ENCODE data around the gene TDRD12. TPM values are rescaled to one million over a fixed set of nuclear protein-coding genes. Genes with fewer than 3 reads are reported as not detected.
"Not testable (repeated sequence)": the region's sequence is repeated elsewhere in the genome, so short reads cannot be mapped to it uniquely, and the experiment has no call there.

Gene TDRD12
- polyA plus RNA-seq, 3 donors = 0.05 TPM; not detected in 2

GRCh38 chr19:32694851-32695250 is 24.7 kb upstream of the TDRD12 start:
- Histone ChIP-seq H3K79me2 (ENCODE audit: insufficient read depth, low read length) (peaks cover 68% of the 10 kb centered on the region), H4K20me1 (ENCODE audit: insufficient read depth, low read length) (peaks cover 53% of the 10 kb centered on the region), H3K4me3 (replicated peaks in 1 of 3; ENCODE audit: low read depth in 2 of 3, low read length in 3 of 3) (peak overlapping the region in 1 of 3 experiments; percentile 82), H3K4me2 (replicated peaks; ENCODE audit: extremely low read depth, low read length, poor library complexity, severe bottlenecking) (peak overlapping the region; percentile 15), H3K27ac (ENCODE audit: low read depth in 1 of 2, low read length in 2 of 2) (peak overlapping the region in 1 of 2 donors; percentile 74), H3K36me3 (replicated peaks in 1 of 2; ENCODE audit: control insufficient read depth in 1 of 2, insufficient read depth in 2 of 2, low read length in 2 of 2) (peaks cover 11 to 26% of the 10 kb centered on the region in 2 donors), H3K4me1 (ENCODE audit: control insufficient read depth in 1 of 2, insufficient read depth in 2 of 2, low read length in 2 of 2) (peaks cover 62 to 67% of the 10 kb centered on the region in 2 donors)
- Mint-ChIP-seq H3K36me3 (peaks cover 25 to 35% of the 10 kb centered on the region in 2 donors), H3K9me3 (peaks cover 3 to 16% (median 7%) of the 10 kb centered on the region in 7 donors), H3K4me1 (peaks cover 71% of the 10 kb centered on the region), H3K4me3 (peak overlapping the region in 1 of 2 donors; percentile 77), H3K27ac (peak overlapping the region; percentile 37 to 93 (median 68))
- not testable (repeated sequence) for H3K27me3 ChIP-seq (ENCODE audit: control insufficient read depth in 2 of 2, insufficient read depth in 2 of 2, low read length in 2 of 2); H3K9ac ChIP-seq (ENCODE audit: insufficient read depth, low read length, poor library complexity, severe bottlenecking); DNase-seq; H3K27me3 Mint-ChIP-seq (ENCODE audit: low read depth in 3 of 3); H3K9me3 ChIP-seq (replicated peaks in 1 of 2; ENCODE audit: control insufficient read depth in 1 of 2, insufficient read depth in 1 of 2, low read length in 2 of 2); H2AFZ ChIP-seq (ENCODE audit: insufficient read depth, low read depth, low read length, poor library complexity, severe bottlenecking)
- no CpG with 5 or more reads among the region's 2 CpGs for WGBS (ENCODE audit: insufficient coverage)
- intact Hi-C loops (cut with micrococcal nuclease) = loop anchor here in 1 of 2 donors (10.0 kb wide), 1 partner anchor 680 kb away; the partner anchor contains the start of gene CEBPG

- not testable (repeated sequence) for H3K27me3 Mint-ChIP-seq (ENCODE audit: low read depth in 3 of 3); H2AFZ ChIP-seq (ENCODE audit: insufficient read depth, low read depth, low read length, poor library complexity, severe bottlenecking); H3K27me3 ChIP-seq (ENCODE audit: control insufficient read depth in 2 of 2, insufficient read depth in 2 of 2, low read length in 2 of 2); H3K9me3 ChIP-seq (replicated peaks in 1 of 2; ENCODE audit: control insufficient read depth in 1 of 2, insufficient read depth in 1 of 2, low read length in 2 of 2); H3K4me2 ChIP-seq (replicated peaks; ENCODE audit: extremely low read depth, low read length, poor library complexity, severe bottlenecking); H3K9ac ChIP-seq (ENCODE audit: insufficient read depth, low read length, poor library complexity, severe bottlenecking)
- DNase-seq = peak in 2 of 3 donors; percentile 61 to 82
- Histone ChIP-seq H3K4me3 (replicated peaks in 1 of 3; ENCODE audit: low read depth in 2 of 3, low read length in 3 of 3) (peak overlapping the region in 1 of 3 experiments; percentile 11), H4K20me1 (ENCODE audit: insufficient read depth, low read length) (peaks cover 60% of the 10 kb centered on the region), H3K27ac (ENCODE audit: low read depth in 1 of 2, low read length in 2 of 2) (peak overlapping the region in 1 of 2 donors; percentile 41), H3K79me2 (ENCODE audit: insufficient read depth, low read length) (peaks cover 73% of the 10 kb centered on the region), H3K36me3 (replicated peaks in 1 of 2; ENCODE audit: control insufficient read depth in 1 of 2, insufficient read depth in 2 of 2, low read length in 2 of 2) (peaks cover 15 to 33% of the 10 kb centered on the region in 2 donors), H3K4me1 (ENCODE audit: control insufficient read depth in 1 of 2, insufficient read depth in 2 of 2, low read length in 2 of 2) (peaks cover 60 to 67% of the 10 kb centered on the region in 2 donors)
- peak overlapping the region; percentile 58 to 77 for H3K4me3 Mint-ChIP-seq
- peaks cover 5 to 20% (median 9%) of the 10 kb centered on the region in 7 donors for H3K9me3 Mint-ChIP-seq
- WGBS (ENCODE audit: insufficient coverage) = no CpG with 5 or more reads among the region's 6 CpGs
- peak overlapping the region in 6 of 7 donors; percentile 72 to 87 (median 86) for H3K27ac Mint-ChIP-seq
- intact Hi-C loops (cut with micrococcal nuclease) = loop anchor here in 1 of 2 donors (10.0 kb wide), 1 partner anchor 679 kb away; the partner anchor contains the start of gene CEBPG
- H3K4me1 Mint-ChIP-seq = peaks cover 66% of the 10 kb centered on the region
- peaks cover 31 to 42% of the 10 kb centered on the region in 2 donors for H3K36me3 Mint-ChIP-seq
Observed at GRCh38 chr19:32695506-32695905, 24.1 kb upstream of the TDRD12 start.

GRCh38 chr19:32696771-32697170 is 22.8 kb upstream of the TDRD12 start:
- H4K20me1 ChIP-seq (ENCODE audit: insufficient read depth, low read length) = peaks cover 71% of the 10 kb centered on the region
- Mint-ChIP-seq H3K36me3 (peaks cover 36 to 54% of the 10 kb centered on the region in 2 donors), H3K27ac (peak overlapping the region; percentile 43 to 87 (median 73)), H3K4me1 (peaks cover 60% of the 10 kb centered on the region), H3K9me3 (peaks cover 5 to 23% (median 9%) of the 10 kb centered on the region in 7 donors)
- H3K27me3 ChIP-seq (ENCODE audit: control insufficient read depth in 2 of 2, insufficient read depth in 2 of 2, low read length in 2 of 2); H3K9ac ChIP-seq (ENCODE audit: insufficient read depth, low read length, poor library complexity, severe bottlenecking); H3K27ac ChIP-seq (ENCODE audit: low read depth in 1 of 2, low read length in 2 of 2); H3K4me3 Mint-ChIP-seq; H3K4me3 ChIP-seq (replicated peaks in 1 of 3; ENCODE audit: low read depth in 2 of 3, low read length in 3 of 3); H3K9me3 ChIP-seq (replicated peaks in 1 of 2; ENCODE audit: control insufficient read depth in 1 of 2, insufficient read depth in 1 of 2, low read length in 2 of 2); H2AFZ ChIP-seq (ENCODE audit: insufficient read depth, low read depth, low read length, poor library complexity, severe bottlenecking); H3K4me2 ChIP-seq (replicated peaks; ENCODE audit: extremely low read depth, low read length, poor library complexity, severe bottlenecking); H3K27me3 Mint-ChIP-seq (ENCODE audit: low read depth in 3 of 3): not testable (repeated sequence)
- intact Hi-C loops (cut with micrococcal nuclease) = loop anchor here in 1 of 2 donors (10.0 kb wide), 1 partner anchor 678 kb away; the partner anchor contains the start of gene CEBPG
- 0% methylated on average over 1 of the region's 3 CpGs for WGBS (ENCODE audit: insufficient coverage)
- H3K4me1 ChIP-seq (ENCODE audit: control insufficient read depth in 1 of 2, insufficient read depth in 2 of 2, low read length in 2 of 2) = peaks cover 49 to 55% of the 10 kb centered on the region in 2 donors
- peaks cover 76% of the 10 kb centered on the region for H3K79me2 ChIP-seq (ENCODE audit: insufficient read depth, low read length)
- H3K36me3 ChIP-seq (replicated peaks in 1 of 2; ENCODE audit: control insufficient read depth in 1 of 2, insufficient read depth in 2 of 2, low read length in 2 of 2) = peaks cover 21 to 42% of the 10 kb centered on the region in 2 donors
- DNase-seq = peak; percentile 59 to 89 (median 68)

- peaks cover 56 to 79% of the 10 kb centered on the region in 2 donors for H3K36me3 Mint-ChIP-seq
- peaks cover 68% of the 10 kb centered on the region for H4K20me1 ChIP-seq (ENCODE audit: insufficient read depth, low read length)
- H3K4me1 ChIP-seq (ENCODE audit: control insufficient read depth in 1 of 2, insufficient read depth in 2 of 2, low read length in 2 of 2) = peaks cover 21 to 22% of the 10 kb centered on the region in 2 donors
- H3K4me3 ChIP-seq (replicated peaks in 1 of 3; ENCODE audit: low read depth in 2 of 3, low read length in 3 of 3); intact Hi-C loops (cut with micrococcal nuclease); H3K4me2 ChIP-seq (replicated peaks; ENCODE audit: extremely low read depth, low read length, poor library complexity, severe bottlenecking); H3K27me3 Mint-ChIP-seq (ENCODE audit: low read depth in 3 of 3); H3K27me3 ChIP-seq (ENCODE audit: control insufficient read depth in 2 of 2, insufficient read depth in 2 of 2, low read length in 2 of 2); H3K27ac ChIP-seq (ENCODE audit: low read depth in 1 of 2, low read length in 2 of 2); H3K27ac Mint-ChIP-seq; H3K4me3 Mint-ChIP-seq; DNase-seq; H3K9ac ChIP-seq (ENCODE audit: insufficient read depth, low read length, poor library complexity, severe bottlenecking); H2AFZ ChIP-seq (ENCODE audit: insufficient read depth, low read depth, low read length, poor library complexity, severe bottlenecking): not testable (repeated sequence)
- H3K9me3 ChIP-seq (replicated peaks in 1 of 2; ENCODE audit: control insufficient read depth in 1 of 2, insufficient read depth in 1 of 2, low read length in 2 of 2) = peaks cover 18 to 23% of the 10 kb centered on the region in 2 donors
- H3K36me3 ChIP-seq (replicated peaks in 1 of 2; ENCODE audit: control insufficient read depth in 1 of 2, insufficient read depth in 2 of 2, low read length in 2 of 2) = peaks cover 28 to 66% of the 10 kb centered on the region in 2 donors
- peaks cover 91% of the 10 kb centered on the region for H3K79me2 ChIP-seq (ENCODE audit: insufficient read depth, low read length)
- H3K4me1 Mint-ChIP-seq = peaks cover 33% of the 10 kb centered on the region
- H3K9me3 Mint-ChIP-seq = peaks cover 16 to 36% (median 27%) of the 10 kb centered on the region in 7 donors
- WGBS (ENCODE audit: insufficient coverage) = 93% methylated on average over 4 of the region's 7 CpGs
Observed at GRCh38 chr19:32700129-32700528, 19.4 kb upstream of the TDRD12 start.
